ENCODE results near the gene HNMT.

The HNMT gene

GRCh38 chr2:137946227-137946626, 18.0 kb upstream of the HNMT start:
- no peaks in the 10 kb centered on the region for H3K27me3 ChIP-seq (ENCODE audit: low read length)
- H3K4me3 ChIP-seq (ENCODE audit: insufficient read depth, low read length, poor library complexity, severe bottlenecking) = no peak overlapping the region
- no peaks in the 10 kb centered on the region for H3K9me3 ChIP-seq (ENCODE audit: insufficient read depth, low read length)
- no peaks in the 10 kb centered on the region for H4K20me1 ChIP-seq (ENCODE audit: low read depth, low read length)
- no peaks in the 10 kb centered on the region for H3F3A ChIP-seq (ENCODE audit: insufficient read depth)
- no peak overlapping the region for H3K9ac ChIP-seq (ENCODE audit: low read length)
- H3K9me2 ChIP-seq (replicated peaks; ENCODE audit: insufficient read depth, low read length) = no peaks in the 10 kb centered on the region
- H3K36me3 ChIP-seq (ENCODE audit: low read length) = no peaks in the 10 kb centered on the region
- no peak overlapping the region for H3K27ac ChIP-seq (ENCODE audit: low read depth, low read length)
- TF ChIP-seq CTCF (IDR thresholded peaks at IDR 0.05; ENCODE audit: insufficient read depth, low read length, poor library complexity, severe bottlenecking) = no peak
- no peak for TF ChIP-seq EZH2phosphoT487 (conservative IDR thresholded peaks at IDR 0.05; ENCODE audit: low read length)
- H2AFZ ChIP-seq (ENCODE audit: low read depth, low read length, severe bottlenecking) = no peak overlapping the region
- no peak overlapping the region for H3K4me2 ChIP-seq (ENCODE audit: low read depth, low read length, poor library complexity, severe bottlenecking)
- no peaks in the 10 kb centered on the region for H3K79me2 ChIP-seq (ENCODE audit: insufficient read depth, low read length)

- no peak overlapping the region for H3K9ac ChIP-seq (ENCODE audit: low read length)
- H3K9me3 ChIP-seq (ENCODE audit: insufficient read depth, low read length) = no peaks in the 10 kb centered on the region
- no peak overlapping the region for H2AFZ ChIP-seq (ENCODE audit: low read depth, low read length, severe bottlenecking)
- no peaks in the 10 kb centered on the region for H4K20me1 ChIP-seq (ENCODE audit: low read depth, low read length)
- H3K27ac ChIP-seq (ENCODE audit: low read depth, low read length) = no peak overlapping the region
- TF ChIP-seq EZH2phosphoT487 (conservative IDR thresholded peaks at IDR 0.05; ENCODE audit: low read length) (no peak), CTCF (IDR thresholded peaks at IDR 0.05; ENCODE audit: insufficient read depth, low read length, poor library complexity, severe bottlenecking) (no peak)
- H3K79me2 ChIP-seq (ENCODE audit: insufficient read depth, low read length) = no peaks in the 10 kb centered on the region
- no peaks in the 10 kb centered on the region for H3K36me3 ChIP-seq (ENCODE audit: low read length)
- H3K9me2 ChIP-seq (replicated peaks; ENCODE audit: insufficient read depth, low read length) = no peaks in the 10 kb centered on the region
- H3K4me3 ChIP-seq (ENCODE audit: insufficient read depth, low read length, poor library complexity, severe bottlenecking) = no peak overlapping the region
- no peaks in the 10 kb centered on the region for H3K27me3 ChIP-seq (ENCODE audit: low read length)
- H3K4me2 ChIP-seq (ENCODE audit: low read depth, low read length, poor library complexity, severe bottlenecking) = no peak overlapping the region
- no peaks in the 10 kb centered on the region for H3F3A ChIP-seq (ENCODE audit: insufficient read depth)
Measured at GRCh38 chr2:137947032-137947727, 17.1 kb upstream of the HNMT start.

- Histone ChIP-seq H3K9ac (ENCODE audit: low read length) (no peak overlapping the region), H3K4me2 (ENCODE audit: low read depth, low read length, poor library complexity, severe bottlenecking) (no peak overlapping the region), H3K79me2 (ENCODE audit: insufficient read depth, low read length) (no peaks in the 10 kb centered on the region), H3K36me3 (ENCODE audit: low read length) (no peaks in the 10 kb centered on the region), H3K27me3 (ENCODE audit: low read length) (no peaks in the 10 kb centered on the region), H2AFZ (ENCODE audit: low read depth, low read length, severe bottlenecking) (no peak overlapping the region), H4K20me1 (ENCODE audit: low read depth, low read length) (no peaks in the 10 kb centered on the region), H3K9me2 (replicated peaks; ENCODE audit: insufficient read depth, low read length) (no peaks in the 10 kb centered on the region), H3F3A (ENCODE audit: insufficient read depth) (no peaks in the 10 kb centered on the region), H3K9me3 (ENCODE audit: insufficient read depth, low read length) (no peaks in the 10 kb centered on the region), H3K27ac (ENCODE audit: low read depth, low read length) (no peak overlapping the region), H3K4me3 (ENCODE audit: insufficient read depth, low read length, poor library complexity, severe bottlenecking) (no peak overlapping the region)
- TF ChIP-seq CTCF (IDR thresholded peaks at IDR 0.05; ENCODE audit: insufficient read depth, low read length, poor library complexity, severe bottlenecking) (peak; percentile 37), EZH2phosphoT487 (conservative IDR thresholded peaks at IDR 0.05; ENCODE audit: low read length) (no peak)
Measured at GRCh38 chr2:137947728-137948336, 16.4 kb upstream of the HNMT start.
